HG03354 (cell line): ENCODE data around the gene PIEZO1.

Experiments used
- ATAC-seq: cut with Tn5 transposase; IDR thresholded peaks from one replicate; pipeline ENCODE4 v1.9.1; 2021; ENCODE audit warnings: mild to moderate bottlenecking; ENCODE audit not compliant: unreplicated experiment, poor library complexity, severe bottlenecking

Gene PIEZO1

GRCh38 chr16:88715312-88716190 is 69.5 kb downstream of the PIEZO1 start:
- ATAC-seq, result no peak

GRCh38 chr16:88714420-88715302 is 70.4 kb downstream of the PIEZO1 start:
- no peak for ATAC-seq

GRCh38 chr16:88713568-88714419 is 71.2 kb downstream of the PIEZO1 start:
- ATAC-seq, result no peak

- no peak for ATAC-seq
Measured at GRCh38 chr16:88713054-88713453, 72.0 kb downstream of the PIEZO1 start.

- ATAC-seq, result no peak
Measured at GRCh38 chr16:88712362-88712979, 72.5 kb downstream of the PIEZO1 start.

GRCh38 chr16:88711750-88712340 is 73.2 kb downstream of the PIEZO1 start:
- ATAC-seq, result no peak

GRCh38 chr16:88710556-88710955 is 74.5 kb downstream of the PIEZO1 start:
- no peak for ATAC-seq

- ATAC-seq, result no peak
Measured at GRCh38 chr16:88706965-88707826, 77.8 kb downstream of the PIEZO1 start.

- peak; percentile 68 for ATAC-seq
Measured at GRCh38 chr16:88706229-88706964, 78.6 kb downstream of the PIEZO1 start, which contains the start of the genes CTU2 and RNF166. Gene CTU2 (plus strand): TSS chr16:88706503. CDS start chr16:88706531, 28 bp downstream. Gene RNF166 (minus strand): TSS chr16:88706408. CDS start chr16:88706325, 83 bp downstream.

- ATAC-seq, result peak; percentile 23
Measured at GRCh38 chr16:88705801-88706228, 79.2 kb downstream of the PIEZO1 start.

GRCh38 chr16:88705076-88705684 is 79.8 kb downstream of the PIEZO1 start:
- no peak for ATAC-seq

- ATAC-seq, result no peak
Measured at GRCh38 chr16:88703486-88704309, 81.3 kb downstream of the PIEZO1 start.

GRCh38 chr16:88702371-88703210 is 82.4 kb downstream of the PIEZO1 start:
- no peak for ATAC-seq

GRCh38 chr16:88701581-88702370 is 83.2 kb downstream of the PIEZO1 start:
- ATAC-seq, result no peak
